Fibroblast of villous mesenchyme (primary cell): Measurements from ENCODE around the gene BRCA2. TPM values are rescaled to one million over a fixed set of nuclear protein-coding genes. Genes with fewer than 3 reads are reported as not detected.
A peak's percentile ranks its signal among the peaks of the same experiment; 100 is the strongest.

Source experiments
- DNase-seq: peaks from one replicate; pipeline ENCODE4 v3.0.0-alpha.2; 2010; ENCODE audit warnings: low read depth
- H3K4me3 ChIP-seq: 2 replicates; pipeline ENCODE4 v1.5.1; 2011; ENCODE audit warnings: low read depth, mild to moderate bottlenecking, low read length
- total RNA-seq: library from RNA; depleted of rRNA; stranded (reverse); fragments of >200 nt; gene quantifications from 2 replicates; pipeline ENCODE4 v1.2.3, GENCODE V29; 2012
- TF ChIP-seq, protein P1 (sequence below): IDR thresholded peaks from 2 replicates; pipeline ENCODE4 v1.5.1; 2012; ENCODE audit warnings: low read depth, mild to moderate bottlenecking, low read length; ENCODE audit not compliant: insufficient read depth

The BRCA2 gene
- total RNA-seq, 1 donor = 10.4 TPM

DNA sequence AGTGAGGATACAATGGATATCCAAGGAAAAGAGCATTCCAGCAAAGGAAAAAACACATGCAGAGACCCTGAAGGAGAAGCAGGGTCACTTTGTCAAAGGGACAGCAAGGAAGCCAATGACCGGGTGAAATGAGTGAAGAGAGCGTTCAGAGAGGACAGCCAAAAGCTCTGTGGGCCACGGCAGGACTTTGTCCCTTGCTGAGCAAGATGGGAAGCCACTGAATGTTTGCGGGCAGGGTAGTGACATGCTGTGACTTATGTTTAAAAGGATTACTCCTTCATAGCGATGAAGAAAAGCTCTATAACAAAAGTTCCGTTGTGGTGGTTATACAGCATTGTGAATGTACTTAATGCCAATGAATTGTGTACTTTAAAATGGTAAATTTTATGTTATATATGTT lies 16.6 kb upstream of the BRCA2 start:
- TF ChIP-seq, protein P1, sequence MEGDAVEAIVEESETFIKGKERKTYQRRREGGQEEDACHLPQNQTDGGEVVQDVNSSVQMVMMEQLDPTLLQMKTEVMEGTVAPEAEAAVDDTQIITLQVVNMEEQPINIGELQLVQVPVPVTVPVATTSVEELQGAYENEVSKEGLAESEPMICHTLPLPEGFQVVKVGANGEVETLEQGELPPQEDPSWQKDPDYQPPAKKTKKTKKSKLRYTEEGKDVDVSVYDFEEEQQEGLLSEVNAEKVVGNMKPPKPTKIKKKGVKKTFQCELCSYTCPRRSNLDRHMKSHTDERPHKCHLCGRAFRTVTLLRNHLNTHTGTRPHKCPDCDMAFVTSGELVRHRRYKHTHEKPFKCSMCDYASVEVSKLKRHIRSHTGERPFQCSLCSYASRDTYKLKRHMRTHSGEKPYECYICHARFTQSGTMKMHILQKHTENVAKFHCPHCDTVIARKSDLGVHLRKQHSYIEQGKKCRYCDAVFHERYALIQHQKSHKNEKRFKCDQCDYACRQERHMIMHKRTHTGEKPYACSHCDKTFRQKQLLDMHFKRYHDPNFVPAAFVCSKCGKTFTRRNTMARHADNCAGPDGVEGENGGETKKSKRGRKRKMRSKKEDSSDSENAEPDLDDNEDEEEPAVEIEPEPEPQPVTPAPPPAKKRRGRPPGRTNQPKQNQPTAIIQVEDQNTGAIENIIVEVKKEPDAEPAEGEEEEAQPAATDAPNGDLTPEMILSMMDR = no peak
- no peak for DNase-seq
- no peak overlapping the region for H3K4me3 ChIP-seq

DNA sequence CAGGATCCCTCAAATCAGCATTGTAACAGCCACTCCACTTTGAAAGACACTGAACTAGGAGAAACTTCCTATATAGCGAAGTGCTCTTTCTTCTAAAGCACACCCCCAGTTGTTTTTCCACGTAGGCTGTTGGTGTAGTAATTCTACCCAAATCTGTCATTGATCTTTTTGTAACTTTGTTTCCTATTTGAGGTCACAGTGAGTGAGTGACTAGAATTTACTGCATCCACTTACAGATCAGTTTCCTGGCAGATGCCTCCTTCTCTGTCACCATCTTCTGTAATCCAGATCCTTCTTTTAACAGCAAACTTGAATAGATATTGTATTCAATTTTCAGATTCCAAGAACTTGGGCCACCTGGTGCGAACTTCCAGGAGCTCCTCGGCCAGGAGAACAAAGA lies 15.4 kb upstream of the BRCA2 start:
- DNase-seq = no peak
- no peak overlapping the region for H3K4me3 ChIP-seq
- TF ChIP-seq, protein P1 = no peak

DNA sequence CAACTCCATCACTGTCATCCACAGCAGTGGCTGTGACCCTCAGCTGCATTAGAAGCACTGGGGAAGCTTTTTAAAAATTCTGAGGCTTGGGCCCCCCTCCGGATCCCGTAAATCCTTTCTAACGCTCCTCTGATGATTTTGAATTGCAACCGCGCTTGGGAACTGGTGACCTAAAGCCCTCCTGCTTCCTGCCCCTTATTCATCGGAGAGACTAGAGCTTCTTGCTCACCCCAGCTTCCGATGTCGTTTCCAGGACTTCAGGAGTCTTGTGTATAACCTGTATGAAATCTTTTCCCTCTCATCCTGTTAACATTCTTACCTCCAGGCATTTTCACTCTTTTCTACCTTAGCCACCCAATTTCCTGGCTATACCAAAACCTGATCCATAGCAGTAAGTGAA lies 14.9 kb upstream of the BRCA2 start:
- no peak for DNase-seq
- TF ChIP-seq, protein P1 = no peak
- H3K4me3 ChIP-seq = no peak overlapping the region

DNA sequence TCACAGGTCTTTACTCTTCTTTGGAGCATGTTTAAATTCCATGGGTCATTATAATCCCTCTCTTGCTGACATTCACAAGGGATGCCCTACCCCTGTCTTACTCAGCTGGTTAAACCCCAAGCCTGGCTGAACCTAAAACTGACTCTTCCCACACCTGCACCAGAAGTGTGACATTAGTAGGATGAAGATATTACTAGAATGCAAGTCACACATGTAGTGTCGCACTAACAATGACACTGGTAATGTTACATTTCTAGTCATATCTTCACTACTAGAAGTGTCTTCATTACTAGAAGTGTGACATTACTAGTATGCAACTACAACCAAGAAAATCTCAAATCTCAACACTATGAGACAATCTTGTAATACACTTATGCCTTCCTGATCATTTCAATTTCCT lies 14.4 kb upstream of the BRCA2 start:
- TF ChIP-seq, protein P1 = no peak
- H3K4me3 ChIP-seq = no peak overlapping the region
- DNase-seq = no peak

DNA sequence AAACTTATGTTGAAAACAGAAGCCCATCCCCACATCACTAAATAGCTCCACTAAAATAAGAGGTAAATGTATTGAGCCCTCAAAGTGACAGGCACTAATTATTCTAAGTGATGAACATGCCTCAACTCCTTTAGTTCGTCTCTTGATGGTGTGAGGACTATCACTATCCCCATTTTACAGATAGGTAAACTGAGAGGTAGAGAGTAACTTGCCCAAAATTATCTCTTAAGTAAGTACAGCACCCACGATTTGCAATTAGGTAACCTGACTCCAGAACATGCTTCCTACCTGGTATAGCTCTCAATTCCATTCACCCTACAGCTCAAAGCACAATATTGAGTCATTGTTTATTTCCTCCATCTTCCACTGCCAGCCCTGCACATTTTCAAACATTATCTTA lies 12.8 kb upstream of the BRCA2 start:
- no peak overlapping the region for H3K4me3 ChIP-seq
- TF ChIP-seq, protein P1 = no peak
- no peak for DNase-seq

DNA sequence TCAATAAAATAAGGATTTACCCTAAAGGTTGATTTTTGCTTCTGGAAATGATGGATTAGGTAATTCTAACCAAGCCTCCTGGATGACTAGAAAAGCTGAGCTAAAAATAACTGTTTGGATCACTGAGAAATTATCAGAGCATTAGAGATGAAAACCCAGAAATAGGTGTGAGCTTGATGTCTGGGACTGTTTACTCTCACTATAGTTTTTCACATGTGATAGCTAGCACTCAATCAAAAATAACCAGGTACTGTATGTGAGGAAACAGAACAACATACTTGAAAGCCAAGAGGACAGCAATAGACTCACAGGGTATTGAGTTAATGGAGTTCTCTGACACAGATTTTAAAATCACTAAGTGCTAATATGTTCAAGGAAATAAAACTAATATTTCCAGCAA lies 9.7 kb upstream of the BRCA2 start:
- DNase-seq = no peak
- TF ChIP-seq, protein P1 = no peak
- H3K4me3 ChIP-seq = no peak overlapping the region

DNA sequence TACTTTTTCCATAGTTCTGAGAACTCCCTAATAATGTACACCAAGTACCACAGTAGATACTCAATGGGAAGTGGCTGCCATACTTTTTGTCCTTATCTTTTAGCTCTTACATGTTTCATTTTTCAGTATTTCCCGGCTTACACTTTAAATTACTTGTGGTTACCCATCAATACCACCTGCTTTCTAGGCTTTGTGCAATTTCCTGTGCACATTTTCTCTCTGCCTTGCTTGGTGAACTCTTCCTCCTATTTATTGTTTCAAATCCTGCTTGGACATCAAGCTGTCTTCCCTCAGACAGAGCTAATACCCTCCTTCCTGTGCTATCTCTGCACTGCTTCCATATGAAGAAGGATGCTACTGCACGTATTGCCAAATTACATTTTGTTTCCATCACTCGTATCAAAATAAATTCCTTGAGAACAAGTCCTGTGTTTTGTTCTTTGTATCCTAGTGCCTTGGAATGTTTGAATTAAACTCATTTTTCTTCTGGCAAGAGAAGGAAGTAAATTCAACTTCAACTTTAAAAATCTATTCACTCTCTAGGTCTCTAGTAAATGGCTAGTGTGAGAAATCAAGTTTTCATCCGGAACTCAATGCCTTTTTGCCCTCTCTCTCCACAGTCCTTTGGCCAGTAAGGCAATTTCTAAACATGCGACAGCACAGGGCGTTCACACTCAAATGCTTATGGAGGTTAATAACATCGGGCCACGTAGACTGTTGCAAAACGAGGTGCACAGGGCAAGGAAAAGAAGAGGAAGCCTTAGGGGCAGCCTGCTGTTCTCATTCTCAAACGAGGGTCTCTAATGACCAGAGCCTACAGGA lies 5.8 kb upstream of the BRCA2 start:
- H3K4me3 ChIP-seq = no peak overlapping the region
- peak; percentile 77 for DNase-seq
- TF ChIP-seq, protein P1 = no peak
